Type B pancreatic cell (in vitro differentiated cells): Measurements from ENCODE around the gene GLIS1. TPM values are rescaled to one million over a fixed set of nuclear protein-coding genes. Genes with fewer than 3 reads are reported as not detected.

ENCODE experiments used
- DNase-seq: peaks from one replicate; pipeline ENCODE4 v3.0.0; 2021; ENCODE audit warnings: mixed read lengths; ENCODE audit not compliant: unreplicated experiment; ENCODE audit errors: extremely low spot score
- H3K27ac Mint-ChIP-seq: 2 replicates; pipeline ENCODE4 v1.8.0; 2021; ENCODE audit warnings: mild to moderate bottlenecking, mixed read lengths
- H3K27me3 Mint-ChIP-seq: 2 replicates; pipeline ENCODE4 v1.8.0; 2021; ENCODE audit warnings: mixed read lengths
- H3K36me3 Mint-ChIP-seq: 2 replicates; pipeline ENCODE4 v1.8.0; 2021; ENCODE audit warnings: mixed read lengths
- H3K4me1 Mint-ChIP-seq: one replicate; pipeline ENCODE4 v1.8.0; 2021; ENCODE audit warnings: mixed read lengths; ENCODE audit not compliant: unreplicated experiment
- H3K4me3 Mint-ChIP-seq: 2 replicates; pipeline ENCODE4 v1.8.0; 2021; ENCODE audit warnings: mild to moderate bottlenecking, mixed read lengths
- H3K9me3 Mint-ChIP-seq: 2 replicates; pipeline ENCODE4 v1.8.0; 2021; ENCODE audit warnings: mixed read lengths
- CTCF ChIP-seq: fragments of 200-600 bp; sonication (generic); conservative IDR thresholded peaks from 2 replicates; pipeline ENCODE4 v1.5.0; 2021; ENCODE audit warnings: antibody characterized with exemption, mild to moderate bottlenecking
- total RNA-seq: library from RNA; stranded (reverse); gene quantifications from 2 replicates; pipeline ENCODE4 v1.2.1, GENCODE V29; 2021; ENCODE audit warnings: low replicate concordance

GLIS1 gene
- total RNA-seq, 1 donor from 2014 or later, result 2.1 TPM

DNA sequence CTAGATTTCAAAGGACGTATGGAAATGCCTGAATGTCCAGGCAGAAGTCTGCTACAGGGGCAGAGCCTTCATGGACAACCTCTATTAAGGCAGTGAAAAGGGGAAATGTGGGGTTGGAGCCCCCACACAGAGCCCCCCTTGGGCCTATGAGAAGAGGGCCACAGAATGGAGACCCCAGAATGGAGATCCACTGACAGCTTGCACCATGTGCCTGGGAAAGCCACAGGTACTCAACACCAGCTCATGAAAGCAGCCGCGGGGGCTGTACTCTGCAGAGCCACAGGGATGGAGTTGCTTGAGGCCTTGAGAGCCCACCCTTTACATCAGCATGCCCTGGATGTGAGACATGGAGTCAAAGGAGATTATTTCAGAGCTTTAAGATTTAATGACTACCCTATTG is 171.1 kb downstream of the GLIS1 start:
- Mint-ChIP-seq H3K27ac (no peak overlapping the region), H3K4me3 (no peak overlapping the region), H3K9me3 (peaks cover 9% of the 10 kb centered on the region), H3K4me1 (peaks cover 6% of the 10 kb centered on the region), H3K27me3 (no peaks in the 10 kb centered on the region), H3K36me3 (peaks cover 4% of the 10 kb centered on the region)
- DNase-seq, result peak; percentile 48
- no peak for TF ChIP-seq CTCF

- Mint-ChIP-seq H3K4me3 (no peak overlapping the region), H3K9me3 (peaks cover 9% of the 10 kb centered on the region), H3K27ac (no peak overlapping the region), H3K36me3 (peaks cover 4% of the 10 kb centered on the region), H3K4me1 (peaks cover 8% of the 10 kb centered on the region), H3K27me3 (no peaks in the 10 kb centered on the region)
- DNase-seq, result no peak
- no peak for TF ChIP-seq CTCF
These were observed 171.5 kb downstream of the GLIS1 start for GRCh38 chr1:53567450-53567849.

GRCh38 chr1:53563611-53564010 is 175.4 kb downstream of the GLIS1 start:
- Mint-ChIP-seq H3K4me1 (peaks cover 20% of the 10 kb centered on the region), H3K4me3 (no peak overlapping the region), H3K27me3 (peaks cover 11% of the 10 kb centered on the region), H3K9me3 (peaks cover 9% of the 10 kb centered on the region), H3K27ac (no peak overlapping the region), H3K36me3 (peaks cover 4% of the 10 kb centered on the region)
- no peak for DNase-seq
- TF ChIP-seq CTCF, result no peak

- Mint-ChIP-seq H3K27me3 (peaks cover 11% of the 10 kb centered on the region), H3K27ac (no peak overlapping the region)
These were observed 176.0 kb downstream of the GLIS1 start for GRCh38 chr1:53562981-53563379.

DNA sequence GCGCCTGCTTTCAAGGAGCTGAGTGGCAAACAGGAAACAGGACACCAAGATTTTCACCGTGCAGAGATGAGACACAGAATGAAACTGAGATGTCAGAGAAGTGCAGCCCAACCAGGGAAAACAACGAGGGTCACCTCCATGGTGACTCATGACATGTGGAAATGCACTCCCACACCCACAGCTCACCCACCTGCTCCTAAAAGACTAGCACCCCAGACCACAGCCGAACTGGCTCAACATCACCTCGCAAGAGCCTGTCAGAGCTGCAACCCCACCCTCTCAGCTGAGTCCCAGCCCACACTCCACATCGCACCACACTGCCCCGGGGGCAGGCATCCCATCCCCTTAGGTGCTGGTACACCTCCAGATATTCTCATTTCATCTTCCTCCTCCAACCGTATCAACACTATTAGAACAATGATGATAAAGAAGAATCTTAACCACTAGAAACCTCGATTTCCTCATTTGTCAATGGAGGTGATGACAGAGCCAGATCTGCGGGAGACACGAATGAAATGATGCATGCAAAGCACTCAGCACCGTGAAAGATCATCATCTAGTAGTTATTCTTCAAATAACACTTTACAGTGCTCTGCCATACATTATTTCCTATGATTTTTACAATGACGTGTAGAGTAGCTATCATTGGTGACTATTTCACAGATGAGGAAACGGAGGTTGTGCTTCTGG is 176.5 kb downstream of the GLIS1 start:
- no peak for TF ChIP-seq CTCF
- H3K27ac Mint-ChIP-seq, result no peak overlapping the region
- peaks cover 9% of the 10 kb centered on the region for H3K9me3 Mint-ChIP-seq
- no peak for DNase-seq
- peaks cover 30% of the 10 kb centered on the region for H3K4me1 Mint-ChIP-seq
- no peak overlapping the region for H3K4me3 Mint-ChIP-seq
- peaks cover 4% of the 10 kb centered on the region for H3K36me3 Mint-ChIP-seq
- peaks cover 11% of the 10 kb centered on the region for H3K27me3 Mint-ChIP-seq

More at GRCh38 chr1:53562981-53563379, 176.0 kb downstream of the GLIS1 start:
- H3K4me1 Mint-ChIP-seq, result peaks cover 25% of the 10 kb centered on the region
- TF ChIP-seq CTCF, result no peak
- H3K9me3 Mint-ChIP-seq, result peaks cover 9% of the 10 kb centered on the region
- peaks cover 4% of the 10 kb centered on the region for H3K36me3 Mint-ChIP-seq
- no peak for DNase-seq
- H3K4me3 Mint-ChIP-seq, result no peak overlapping the region
